ENCODE measurements around the gene KRT14.

GRCh38 chr17:41592601-41593305, 6.1 kb upstream of the KRT14 start:
- no peak for TF ChIP-seq CTCF (IDR thresholded peaks at IDR 0.05)
- TF ChIP-seq POLR2A (IDR thresholded peaks at IDR 0.05) = no peak

Measured in body of pancreas (tissue), 4 donors.